Transverse colon (tissue), 4 donors: Measurements from ENCODE around the gene SLX4IP. TPM values are rescaled to one million over a fixed set of nuclear protein-coding genes. Genes with fewer than 3 reads are reported as not detected.
"Not testable (repeated sequence)": the region's sequence is repeated elsewhere in the genome, so short reads cannot be mapped to it uniquely, and the experiment has no call there.

Source experiments
- DNase-seq: peaks from one replicate; pipeline ENCODE4 v3.0.0-alpha.2; 2019
- H3K27ac ChIP-seq, 4 donors: fragments of 200-600 bp; sonication (generic); 2 replicates each; pipeline ENCODE4 v1.5.1; 2016 to 2018; ENCODE audit warnings: inconsistent platforms in 4 of 4
- H3K27me3 ChIP-seq: fragments of 200-600 bp; sonication (generic); 2 replicates; pipeline ENCODE4 v1.5.1; 2017; ENCODE audit warnings: inconsistent platforms
- H3K36me3 ChIP-seq, 4 donors: fragments of 200-600 bp; sonication (generic); 2 replicates each; pipeline ENCODE4 v1.5.1; 2017 to 2019; ENCODE audit warnings: inconsistent platforms in 4 of 4
- H3K4me1 ChIP-seq, 4 donors: fragments of 200-600 bp; sonication (generic); 2 replicates each; pipeline ENCODE4 v1.5.1; 2017 to 2020; ENCODE audit warnings: inconsistent platforms in 4 of 4
- H3K4me3 ChIP-seq, 4 donors: fragments of 200-600 bp; sonication (generic); 1 replicate in 1 of 4; 2 replicates in 3 of 4; pipeline versions ENCODE4 v1.5.1 to v1.6.1; 2017 to 2019; ENCODE audit warnings: inconsistent platforms in 4 of 4
- H3K9me3 ChIP-seq, 2 donors: fragments of 200-600 bp; sonication (generic); 2 replicates each; pipeline ENCODE4 v1.5.1; 2017 to 2019; ENCODE audit warnings: inconsistent platforms in 2 of 2
- CTCF ChIP-seq, 5 experiments: fragments of 200-600 bp in 3 of 5; fragments of 450-650 bp in 2 of 5; sonication (generic) in 3 of 5; IDR thresholded peaks; 1 replicate in 2 of 5; 2 replicates in 3 of 5; pipeline ENCODE4 v1.5.1; 2016 to 2017; ENCODE audit warnings: antibody characterized with exemption in 5 of 5, inconsistent platforms in 3 of 5, mild to moderate bottlenecking in 2 of 5, moderate library complexity in 1 of 5
- EP300 ChIP-seq: sonication (generic); formaldehyde crosslinking; IDR thresholded peaks from one replicate; pipeline ENCODE4 v1.6.1; 2017; ENCODE audit warnings: antibody characterized with exemption, low read depth
- POLR2A ChIP-seq: fragments of 450-650 bp; IDR thresholded peaks from one replicate; pipeline ENCODE4 v1.6.1; 2016; ENCODE audit warnings: antibody characterized with exemption, mild to moderate bottlenecking, moderate library complexity
- POLR2AphosphoS5 ChIP-seq, 3 donors: sonication (generic); formaldehyde crosslinking; IDR thresholded peaks; one replicate each; pipeline ENCODE4 v1.6.1; 2016; ENCODE audit warnings: antibody characterized with exemption in 3 of 3
- WGBS, 2 donors: methylation state at CpG; one replicate each; pipeline ENCODE4 v1.1.5; 2018; ENCODE audit warnings: low coverage in 1 of 2; 5-methylcytosine and 5-hydroxymethylcytosine counted together
- in situ Hi-C, 4 donors: fragments of 200-750 bp; cut with MboI; loops; one replicate each; pipeline versions ENCODE4 v1.15.0 to v1.15.1; 2017; ENCODE audit warnings: low sequenced_read_pairs in 3 of 4, low pct_ligation_motif_present in 1 of 4, low pct_unique_long_range_greater_than_20kb in 1 of 4
- intact Hi-C: fragments of 100-400 bp; cut with DNase I; formaldehyde crosslinking; loops from one replicate; pipeline ENCODE4 v1.15.1; 2023; ENCODE audit warnings: low total_unique reads
- total RNA-seq, 4 donors: library from RNA; depleted of rRNA; stranded (reverse); fragments of >200 nt; gene quantifications; one replicate each; pipeline ENCODE4 v1.1.0, GENCODE V29; 2016

The SLX4IP gene
- total RNA-seq, 4 donors from 2014 or later: 5.4 to 8.4 (median 7.5) TPM

DNA sequence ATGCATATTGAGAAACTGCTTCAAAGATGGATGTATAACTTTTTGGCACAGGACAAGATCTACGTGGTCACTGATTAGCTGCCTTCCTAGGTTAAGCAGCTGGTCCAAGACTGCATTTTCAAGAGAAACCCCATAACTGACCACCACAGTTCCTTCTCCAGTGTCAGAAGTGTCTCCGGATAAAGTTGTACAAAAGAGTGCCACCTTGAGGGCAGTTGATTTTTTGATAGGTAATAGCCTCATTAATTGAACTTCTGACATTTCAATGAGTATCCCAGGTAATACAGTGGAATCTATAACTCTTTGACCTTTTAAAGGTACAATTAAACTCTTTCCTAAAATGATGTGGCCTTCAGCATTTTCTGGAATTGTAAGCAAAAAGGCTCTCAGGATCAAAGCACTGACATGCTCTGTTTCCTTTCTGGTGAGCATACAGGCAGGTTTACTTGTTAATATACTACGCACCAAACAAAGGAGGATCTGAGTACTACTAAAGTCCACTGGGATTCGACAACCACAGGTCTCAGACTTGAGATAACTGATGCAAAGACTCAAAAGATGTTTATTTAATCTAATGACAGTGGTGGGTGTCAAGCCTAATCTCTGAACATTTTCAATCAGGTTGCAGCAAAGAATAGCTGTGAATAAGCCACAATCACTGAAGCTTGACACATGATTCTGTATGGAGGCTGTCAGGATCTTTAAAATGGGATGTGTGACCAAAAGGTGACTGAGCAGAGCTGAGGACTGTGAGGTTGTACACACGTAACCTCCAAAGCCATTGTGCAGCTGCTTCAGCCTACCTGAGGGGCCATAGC, 22.3 kb upstream of the SLX4IP start:
- peaks cover 0 to 7% (median 2%) of the 10 kb centered on the region in 4 donors for H3K4me1 ChIP-seq
- H3K9me3 ChIP-seq: no peaks in the 10 kb centered on the region
- no peak overlapping the region for H3K27ac ChIP-seq
- TF ChIP-seq CTCF (IDR thresholded peaks at IDR 0.05): no peak
- no peak for TF ChIP-seq POLR2A
- TF ChIP-seq EP300: no peak
- no peak for TF ChIP-seq POLR2AphosphoS5 (IDR thresholded peaks at IDR 0.05)
- WGBS, 2 donors: 85 to 91% methylated on average over 4 to 5 of the region's 5 CpGs
- H3K27me3 ChIP-seq: no peaks in the 10 kb centered on the region
- DNase-seq: no peak
- H3K36me3 ChIP-seq: peaks cover 0 to 6% (median 0%) of the 10 kb centered on the region in 4 donors
- in situ Hi-C loops (loop anchor here in 1 of 4 donors (25.0 kb wide), 1 partner anchor 1125 kb away; no protein-coding TSS in a partner anchor), intact Hi-C loops (no loop called here)
- H3K4me3 ChIP-seq: no peak overlapping the region

GRCh38 chr20:10415013-10415650, 20.0 kb upstream of the SLX4IP start:
- intact Hi-C loops: no loop called here
- DNase-seq: no peak
- no peaks in the 10 kb centered on the region for H3K9me3 ChIP-seq
- TF ChIP-seq EP300 (no peak), CTCF (IDR thresholded peaks at IDR 0.05) (no peak), POLR2A (no peak), POLR2AphosphoS5 (IDR thresholded peaks at IDR 0.05) (no peak)
- no peak overlapping the region for H3K27ac ChIP-seq
- H3K27me3 ChIP-seq: no peaks in the 10 kb centered on the region
- peaks cover 0 to 9% (median 3%) of the 10 kb centered on the region in 4 donors for H3K36me3 ChIP-seq
- H3K4me1 ChIP-seq: peaks cover 0 to 14% (median 3%) of the 10 kb centered on the region in 4 donors
- in situ Hi-C loops: loop anchor here in 1 of 4 donors (25.0 kb wide), 1 partner anchor 1122 kb away; no protein-coding TSS in a partner anchor
- H3K4me3 ChIP-seq: no peak overlapping the region
- 64 to 67% methylated on average over 3 of the region's 3 CpGs for WGBS, 2 donors

DNA sequence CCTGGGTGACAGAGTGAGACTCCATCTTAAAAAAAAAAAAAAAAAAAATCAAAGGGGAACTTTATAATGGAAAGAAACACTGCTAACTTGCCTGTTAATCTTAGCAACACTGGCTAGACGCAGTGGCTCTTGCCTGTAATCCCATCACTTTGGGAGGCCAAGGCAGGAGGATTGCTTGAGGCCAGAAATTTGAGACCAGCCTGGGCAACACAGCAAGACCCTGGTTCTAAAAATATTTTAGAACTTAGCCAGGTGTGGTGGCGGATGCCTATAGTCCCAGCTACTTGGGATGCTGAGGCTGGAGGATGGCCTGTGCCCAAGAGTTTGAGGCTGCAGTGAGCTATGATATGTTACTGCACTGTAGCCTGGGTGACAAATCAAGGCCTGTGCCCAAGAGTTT, 17.9 kb upstream of the SLX4IP start:
- H3K27me3 ChIP-seq, intact Hi-C loops, H3K4me3 ChIP-seq, H3K27ac ChIP-seq, DNase-seq, H3K9me3 ChIP-seq: not testable (repeated sequence)
- peaks cover 0 to 14% (median 3%) of the 10 kb centered on the region in 4 donors for H3K4me1 ChIP-seq
- peaks cover 0 to 10% (median 3%) of the 10 kb centered on the region in 4 donors for H3K36me3 ChIP-seq
- WGBS, 2 donors: 90 to 100% methylated on average over 1 to 2 of the region's 2 CpGs
- in situ Hi-C loops: loop anchor here in 1 of 4 donors (25.0 kb wide), 1 partner anchor 1120 kb away; no protein-coding TSS in a partner anchor

- WGBS, 2 donors: 87 to 95% methylated on average over 5 of the region's 5 CpGs
- in situ Hi-C loops (loop anchor here in 1 of 4 donors (10.0 to 25.0 kb wide), 2 partner anchors 435 to 1118 kb away; no protein-coding TSS in a partner anchor), intact Hi-C loops (no loop called here)
- H3K4me1 ChIP-seq: peaks cover 0 to 14% (median 3%) of the 10 kb centered on the region in 4 donors
- H3K9me3 ChIP-seq: no peaks in the 10 kb centered on the region
- no peak overlapping the region for H3K27ac ChIP-seq
- TF ChIP-seq POLR2AphosphoS5 (IDR thresholded peaks at IDR 0.05) (no peak), POLR2A (no peak), CTCF (IDR thresholded peaks at IDR 0.05) (no peak), EP300 (no peak)
- no peak for DNase-seq
- H3K4me3 ChIP-seq: no peak overlapping the region
- peaks cover 0 to 14% (median 0%) of the 10 kb centered on the region in 4 donors for H3K36me3 ChIP-seq
- H3K27me3 ChIP-seq: no peaks in the 10 kb centered on the region
Measured at GRCh38 chr20:10419550-10420133, 15.5 kb upstream of the SLX4IP start.
